ENCODE results near the gene RCC2.

GRCh38 chr1:17359808-17360207, 79.7 kb downstream of the RCC2 start:
- no peak for TF ChIP-seq CTCF (IDR thresholded peaks at IDR 0.05; ENCODE audit: extremely low read depth in 1 of 2, insufficient read depth in 1 of 2, low read depth in 1 of 2, low read length in 2 of 2)
- TF ChIP-seq EZH2 (IDR thresholded peaks at IDR 0.05; ENCODE audit: borderline replicate concordance, low read depth, low read length, severe bottlenecking) = no peak
